Endothelial cell of umbilical vein (primary cell): ENCODE results near the gene SLC15A3. TPM values are rescaled to one million over a fixed set of nuclear protein-coding genes. Genes with fewer than 3 reads are reported as not detected.

Experiments
- BruUV-seq: library from RNA; stranded (reverse); fragments of 400-500 nt; replicated peaks from 2 replicates; lab custom pipeline; 2021; lab: Mats Ljungman, UMichigan
- CTCF ChIA-PET: fragments of 300-600, 350-600 bp; sonication (Branson Sonifier 250); formaldehyde crosslinking; loops from one replicate; lab custom pipeline; 2021; ENCODE audit warnings: antibody characterized with exemption, inconsistent platforms; lab: Charles Lee
- POLR2A ChIA-PET: fragments of 300-600, 350-600 bp; sonication (Branson Sonifier 250); formaldehyde crosslinking; loops from one replicate; lab custom pipeline; 2021; ENCODE audit warnings: antibody characterized with exemption, inconsistent platforms; lab: Charles Lee
- DNase-seq: peaks from one replicate; pipeline ENCODE4 v3.0.0-alpha.2; 2011; ENCODE audit warnings: low read depth, low spot score
- FAIRE-seq: peaks from 2 replicates; lab custom pipeline; 2011; peaks lifted over from hg19 to GRCh38; lab: Jason Lieb, UNC
- H2AFZ ChIP-seq: 2 replicates; pipeline ENCODE4 v1.6.0; 2012; ENCODE audit warnings: low read depth, low read length, control low read depth, inconsistent platforms
- H3K27ac ChIP-seq: 2 replicates; pipeline ENCODE4 v1.5.1; 2011; ENCODE audit warnings: low read depth, mild to moderate bottlenecking, control low read depth, low read length, moderate library complexity; ENCODE audit not compliant: insufficient read depth
- H3K27me3 ChIP-seq, 2 experiments: 2 replicates each; pipeline versions ENCODE4 v1.6.0 to v1.6.1; 2011; ENCODE audit warnings: low read length in 2 of 2, mixed read lengths in 1 of 2; ENCODE audit not compliant: control insufficient read depth in 2 of 2, insufficient read depth in 2 of 2
- H3K36me3 ChIP-seq, 2 experiments: 2 replicates in 1 of 2; 3 replicates in 1 of 2; pipeline ENCODE4 v1.5.1; 2011; ENCODE audit warnings: low read length in 2 of 2, mild to moderate bottlenecking in 1 of 2, moderate library complexity in 1 of 2; ENCODE audit not compliant: control insufficient read depth in 2 of 2, insufficient read depth in 2 of 2; ENCODE audit errors: extremely low read depth in 1 of 2
- H3K4me1 ChIP-seq: 3 replicates; pipeline ENCODE4 v1.5.1; 2011; ENCODE audit warnings: mild to moderate bottlenecking, low read length; ENCODE audit not compliant: control insufficient read depth, insufficient read depth; ENCODE audit errors: extremely low read depth
- H3K4me2 ChIP-seq: 2 replicates; pipeline ENCODE4 v1.6.1; 2011; ENCODE audit warnings: low read length, control low read depth, mixed read lengths; ENCODE audit not compliant: insufficient read depth
- H3K4me3 ChIP-seq, 3 experiments: fragments of 200-600 bp in 1 of 3; sonication (generic), shearing (Covaris generic) in 1 of 3; replicated peaks in 1 of 3; 2 replicates each; pipeline ENCODE4 v1.5.1; 2011 to 2016; ENCODE audit warnings: control low read depth in 3 of 3, low read length in 3 of 3, mild to moderate bottlenecking in 2 of 3, inconsistent platforms in 1 of 3, low read depth in 1 of 3, moderate library complexity in 1 of 3; ENCODE audit not compliant: insufficient read depth in 1 of 3
- H3K79me2 ChIP-seq: 2 replicates; pipeline ENCODE4 v1.6.0; 2012; ENCODE audit warnings: low read length, inconsistent platforms; ENCODE audit not compliant: control insufficient read depth, insufficient read depth
- H3K9ac ChIP-seq: replicated peaks from 2 replicates; pipeline ENCODE3; 2011; ENCODE audit warnings: low read length, control low read depth; ENCODE audit not compliant: insufficient read depth; ENCODE audit errors: extremely low read depth
- H3K9me1 ChIP-seq: replicated peaks from 3 replicates; pipeline ENCODE4 v1.6.0; 2011; ENCODE audit warnings: mild to moderate bottlenecking, low read length; ENCODE audit not compliant: control insufficient read depth, insufficient read depth; ENCODE audit errors: extremely low read depth
- H3K9me3 ChIP-seq: replicated peaks from 2 replicates; pipeline ENCODE4 v1.5.1; 2012; ENCODE audit warnings: low read length, inconsistent platforms; ENCODE audit not compliant: control insufficient read depth, insufficient read depth
- H4K20me1 ChIP-seq: replicated peaks from 2 replicates; pipeline ENCODE3; 2011; ENCODE audit warnings: mild to moderate bottlenecking, low read length; ENCODE audit not compliant: control insufficient read depth, insufficient read depth; ENCODE audit errors: extremely low read depth
- EZH2 ChIP-seq: IDR thresholded peaks from 2 replicates; pipeline ENCODE4 v1.6.1; 2012; ENCODE audit warnings: borderline replicate concordance, low read depth, mild to moderate bottlenecking, moderate library complexity, low read length, inconsistent platforms; ENCODE audit not compliant: severe bottlenecking
- FOS ChIP-seq: IDR thresholded peaks from 2 replicates; pipeline ENCODE4 v1.6.1; 2011; ENCODE audit warnings: mild to moderate bottlenecking, low read length, moderate library complexity, borderline replicate concordance; ENCODE audit not compliant: insufficient read depth
- GATA2 ChIP-seq: IDR thresholded peaks from 2 replicates; pipeline ENCODE4 v1.7.0; 2011; ENCODE audit warnings: low read depth, mild to moderate bottlenecking, moderate library complexity, mixed read lengths, low read length; ENCODE audit not compliant: insufficient read length, insufficient read depth
- JUN ChIP-seq: IDR thresholded peaks from 2 replicates; pipeline ENCODE4 v1.6.1; 2011; ENCODE audit warnings: borderline replicate concordance, low read depth; ENCODE audit not compliant: insufficient read length, insufficient read depth
- MAX ChIP-seq: IDR thresholded peaks from 2 replicates; pipeline ENCODE4 v1.6.1; 2011; ENCODE audit not compliant: insufficient read depth, insufficient read length
- MYC ChIP-seq: IDR thresholded peaks from one replicate; pipeline ENCODE4 v1.6.1; 2011; ENCODE audit warnings: mild to moderate bottlenecking, low read depth, low read length
- POLR2A ChIP-seq: IDR thresholded peaks from 2 replicates; pipeline ENCODE4 v1.6.1; 2012; ENCODE audit warnings: low read depth, mild to moderate bottlenecking, control low read depth, low read length
- POLR2AphosphoS5 ChIP-seq: IDR thresholded peaks from 2 replicates; pipeline ENCODE4 v1.6.1; 2012; ENCODE audit warnings: low read depth, mild to moderate bottlenecking, control low read depth, low read length, moderate library complexity; ENCODE audit not compliant: insufficient read depth
- dilution Hi-C: fragments of 300-500 bp; cut with MboI; formaldehyde crosslinking; loops from one replicate; pipeline ENCODE4 v1.15.0; 2019; ENCODE audit warnings: low sequenced_read_pairs; ENCODE audit not compliant: extremely low pct_ligation_motif_present
- intact Hi-C: fragments of 100-400 bp; cut with micrococcal nuclease; formaldehyde crosslinking; loops from one replicate; pipeline ENCODE4 v1.10.0; 2022
- polyA plus RNA-seq, 4 experiments: library from polyadenylated mRNA; depleted of rRNA in 3 of 4; stranded (reverse) in 3 of 4; unstranded in 1 of 4; fragments of >200 nt; gene quantifications; 2 replicates each; pipeline versions ENCODE4 v1.2.1 to v1.2.3, GENCODE V29; 2011 to 2012; ENCODE audit warnings: missing spikeins in 1 of 4
- total RNA-seq: library from RNA; stranded (reverse); gene quantifications from 2 replicates; pipeline ENCODE4 v1.2.3, GENCODE V29; 2021
- TF ChIP-seq, protein P1 (sequence below), 2 donors: IDR thresholded peaks; 1 replicate in 1 of 2; 2 replicates in 1 of 2; pipeline ENCODE4 v1.5.1; 2011; ENCODE audit warnings: low read length in 2 of 2, mild to moderate bottlenecking in 2 of 2, moderate library complexity in 2 of 2, control low read depth in 1 of 2, inconsistent platforms in 1 of 2, low read depth in 1 of 2; ENCODE audit not compliant: insufficient read depth in 1 of 2; ENCODE audit errors: extremely low read depth in 1 of 2

The SLC15A3 gene
- total and polyA plus RNA-seq, 2 donors (not counting 3 experiments of a cell fraction or from before 2014, with no cell fraction given), result 3.3 to 4.4 TPM

DNA sequence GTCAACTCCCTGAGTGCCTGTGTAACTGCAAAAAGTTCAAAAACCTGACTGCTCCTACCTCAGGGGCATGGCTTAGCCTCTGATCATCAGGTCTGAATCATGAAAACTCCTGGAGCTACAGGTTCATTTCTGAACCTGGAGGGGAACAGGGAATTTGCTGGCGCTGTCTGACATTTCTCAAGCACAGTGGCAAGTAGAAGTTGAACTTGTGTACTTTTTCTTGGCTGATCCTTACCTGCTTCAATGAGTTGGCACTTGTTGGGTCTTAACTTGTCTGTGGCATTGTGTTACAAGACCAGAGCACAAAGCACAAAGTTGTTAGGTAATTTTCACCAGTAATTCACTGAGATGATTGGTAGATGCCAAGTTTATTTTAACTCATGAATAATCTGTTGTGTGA is 34.7 kb downstream of the SLC15A3 start:
- dilution Hi-C loops (no loop called here), intact Hi-C loops (loop anchor here (10.0 kb wide), 1 partner anchor 218 kb away; no protein-coding TSS in a partner anchor)
- Histone ChIP-seq H3K4me3 (no peak overlapping the region), H3K79me2 (peaks cover 51% of the 10 kb centered on the region), H2AFZ (no peak overlapping the region), H3K4me1 (peaks cover 40% of the 10 kb centered on the region), H3K36me3 (peaks cover 3 to 15% of the 10 kb centered on the region in 2 experiments), H3K4me2 (no peak overlapping the region), H4K20me1 (no peaks in the 10 kb centered on the region), H3K9me1 (no peaks in the 10 kb centered on the region), H3K9me3 (no peaks in the 10 kb centered on the region), H3K27me3 (no peaks in the 10 kb centered on the region), H3K27ac (no peak overlapping the region), H3K9ac (no peak overlapping the region)
- no peak for FAIRE-seq
- TF ChIP-seq EZH2 (no peak), MYC (no peak), POLR2AphosphoS5 (no peak), MAX (no peak), GATA2 (no peak), POLR2A (no peak), FOS (no peak), JUN (no peak)
- TF ChIP-seq, protein P1, sequence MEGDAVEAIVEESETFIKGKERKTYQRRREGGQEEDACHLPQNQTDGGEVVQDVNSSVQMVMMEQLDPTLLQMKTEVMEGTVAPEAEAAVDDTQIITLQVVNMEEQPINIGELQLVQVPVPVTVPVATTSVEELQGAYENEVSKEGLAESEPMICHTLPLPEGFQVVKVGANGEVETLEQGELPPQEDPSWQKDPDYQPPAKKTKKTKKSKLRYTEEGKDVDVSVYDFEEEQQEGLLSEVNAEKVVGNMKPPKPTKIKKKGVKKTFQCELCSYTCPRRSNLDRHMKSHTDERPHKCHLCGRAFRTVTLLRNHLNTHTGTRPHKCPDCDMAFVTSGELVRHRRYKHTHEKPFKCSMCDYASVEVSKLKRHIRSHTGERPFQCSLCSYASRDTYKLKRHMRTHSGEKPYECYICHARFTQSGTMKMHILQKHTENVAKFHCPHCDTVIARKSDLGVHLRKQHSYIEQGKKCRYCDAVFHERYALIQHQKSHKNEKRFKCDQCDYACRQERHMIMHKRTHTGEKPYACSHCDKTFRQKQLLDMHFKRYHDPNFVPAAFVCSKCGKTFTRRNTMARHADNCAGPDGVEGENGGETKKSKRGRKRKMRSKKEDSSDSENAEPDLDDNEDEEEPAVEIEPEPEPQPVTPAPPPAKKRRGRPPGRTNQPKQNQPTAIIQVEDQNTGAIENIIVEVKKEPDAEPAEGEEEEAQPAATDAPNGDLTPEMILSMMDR (IDR thresholded peaks at IDR 0.05; ENCODE audit: extremely low read depth in 1 of 2, insufficient read depth in 1 of 2, low read depth in 1 of 2, low read length in 2 of 2), result no peak
- ChIA-PET POLR2A (no interaction called here), CTCF (no interaction called here)
- DNase-seq, result no peak
- no TSS peak for BruUV-seq
